HepG2 (cell line): ENCODE data around the gene UCHL3. TPM values are rescaled to one million over a fixed set of nuclear protein-coding genes. Genes with fewer than 3 reads are reported as not detected.

Source experiments
- CERS6 ChIP-seq: sonication (generic); formaldehyde crosslinking; IDR thresholded peaks from 2 replicates; pipeline ENCODE4 v1.5.0; 2020; ENCODE audit warnings: missing genetic modification reagents
- FOSL1 ChIP-seq: sonication (generic); formaldehyde crosslinking; IDR thresholded peaks from 2 replicates; pipeline ENCODE4 v1.9.0; 2021; ENCODE audit warnings: missing genetic modification reagents, borderline replicate concordance
- GATAD1 ChIP-seq: IDR thresholded peaks from 2 replicates; pipeline ENCODE4 v1.6.1; 2016; ENCODE audit warnings: missing genetic modification reagents, missing compliant biosample characterization
- GRHL1 ChIP-seq: sonication (generic); formaldehyde crosslinking; conservative IDR thresholded peaks from 2 replicates; pipeline ENCODE4 v1.8.0; 2022; ENCODE audit warnings: missing genetic modification reagents
- HNRNPH1 ChIP-seq: fragments of 200-400 bp; formaldehyde crosslinking; optimal IDR thresholded peaks from 2 replicates; pipeline ENCODE3; 2017; ENCODE audit warnings: mild to moderate bottlenecking, low read depth, low read length
- JUND ChIP-seq: sonication (generic); formaldehyde crosslinking; IDR thresholded peaks from 2 replicates; pipeline ENCODE4 v1.8.0; 2022; ENCODE audit warnings: mild to moderate bottlenecking, missing genetic modification reagents
- KLF16 ChIP-seq, 2 experiments: sonication (generic) in 1 of 2; formaldehyde crosslinking in 1 of 2; IDR thresholded peaks; 2 replicates each; pipeline versions ENCODE4 v1.6.1 to v1.8.0; 2016 to 2023; ENCODE audit warnings: missing genetic modification reagents in 2 of 2, missing compliant biosample characterization in 1 of 2
- NR0B2 ChIP-seq: sonication (generic); formaldehyde crosslinking; IDR thresholded peaks from 2 replicates; pipeline ENCODE4 v1.4.0; 2020; ENCODE audit warnings: mild to moderate bottlenecking, missing genetic modification reagents
- PHF8 ChIP-seq: sonication (generic); formaldehyde crosslinking; IDR thresholded peaks from 2 replicates; pipeline ENCODE4 v1.5.0; 2020; ENCODE audit warnings: missing genetic modification reagents
- PLSCR1 ChIP-seq: sonication (generic); formaldehyde crosslinking; IDR thresholded peaks from 2 replicates; pipeline ENCODE4 v1.5.0; 2020; ENCODE audit warnings: missing genetic modification reagents, mild to moderate bottlenecking, borderline replicate concordance
- STAT5B ChIP-seq: sonication (generic); formaldehyde crosslinking; IDR thresholded peaks from 2 replicates; pipeline ENCODE4 v1.4.0; 2020; ENCODE audit warnings: missing genetic modification reagents
- ZBTB14 ChIP-seq: sonication (generic); formaldehyde crosslinking; IDR thresholded peaks from 2 replicates; pipeline ENCODE4 v1.4.0; 2020; ENCODE audit warnings: missing genetic modification reagents
- ZFP90 ChIP-seq: sonication (generic); formaldehyde crosslinking; IDR thresholded peaks from 2 replicates; pipeline ENCODE4 v1.8.0; 2022; ENCODE audit warnings: missing genetic modification reagents, mild to moderate bottlenecking, inconsistent platforms, borderline replicate concordance
- ZNF251 ChIP-seq: sonication (generic); formaldehyde crosslinking; IDR thresholded peaks from 2 replicates; pipeline ENCODE4 v1.9.0; 2021; ENCODE audit warnings: mild to moderate bottlenecking, missing genetic modification reagents
- ZNF292 ChIP-seq: sonication (generic); formaldehyde crosslinking; IDR thresholded peaks from 2 replicates; pipeline ENCODE4 v1.8.1; 2022; ENCODE audit warnings: mild to moderate bottlenecking, low read depth, missing genetic modification reagents, borderline replicate concordance
- ZNF607 ChIP-seq: sonication (generic); formaldehyde crosslinking; IDR thresholded peaks from 2 replicates; pipeline ENCODE4 v1.5.1; 2020; ENCODE audit warnings: missing genetic modification reagents, mild to moderate bottlenecking, borderline replicate concordance
- ZSCAN31 ChIP-seq: sonication (generic); formaldehyde crosslinking; IDR thresholded peaks from 2 replicates; pipeline ENCODE4 v1.5.0; 2020; ENCODE audit warnings: low read depth, mild to moderate bottlenecking, missing genetic modification reagents
- polyA plus RNA-seq, 8 experiments: library from polyadenylated mRNA; depleted of rRNA in 3 of 8; stranded (reverse) in 7 of 8; unstranded in 1 of 8; fragments of >200 nt; fragmentation: Illumina TruSeq in 4 of 8; extraction: Trizol in 4 of 8; gene quantifications; 2 replicates each; pipeline versions ENCODE4 v1.2.1 to v1.2.3, GENCODE V29; 2011 to 2016; ENCODE audit warnings: low read depth in 4 of 8, missing spikeins in 1 of 8, mixed read lengths in 1 of 8; ENCODE audit not compliant: insufficient read depth in 1 of 8
- total RNA-seq, 5 experiments: library from RNA; depleted of rRNA; stranded (reverse); fragments of >200 nt; fragmentation: Illumina TruSeq; extraction: Trizol; gene quantifications; 2 replicates each; pipeline ENCODE4 v1.2.3, GENCODE V29; 2016; ENCODE audit warnings: low read depth in 1 of 5
- TF ChIP-seq, protein P1 (sequence below): sonication (generic); formaldehyde crosslinking; IDR thresholded peaks from 2 replicates; pipeline ENCODE4 v1.8.0; 2022; ENCODE audit warnings: missing genetic modification reagents, low read depth, mild to moderate bottlenecking, borderline replicate concordance
- TF ChIP-seq, protein P2 (sequence below): sonication (generic); formaldehyde crosslinking; IDR thresholded peaks from 2 replicates; pipeline ENCODE4 v1.8.1; 2023; ENCODE audit warnings: mild to moderate bottlenecking, missing genetic modification reagents

UCHL3 gene
- total and polyA plus RNA-seq, 2 of the 13 experiments (the other 11 are each of a cell fraction or from before 2014, with no cell fraction given): 36.2 to 93.3 TPM

DNA sequence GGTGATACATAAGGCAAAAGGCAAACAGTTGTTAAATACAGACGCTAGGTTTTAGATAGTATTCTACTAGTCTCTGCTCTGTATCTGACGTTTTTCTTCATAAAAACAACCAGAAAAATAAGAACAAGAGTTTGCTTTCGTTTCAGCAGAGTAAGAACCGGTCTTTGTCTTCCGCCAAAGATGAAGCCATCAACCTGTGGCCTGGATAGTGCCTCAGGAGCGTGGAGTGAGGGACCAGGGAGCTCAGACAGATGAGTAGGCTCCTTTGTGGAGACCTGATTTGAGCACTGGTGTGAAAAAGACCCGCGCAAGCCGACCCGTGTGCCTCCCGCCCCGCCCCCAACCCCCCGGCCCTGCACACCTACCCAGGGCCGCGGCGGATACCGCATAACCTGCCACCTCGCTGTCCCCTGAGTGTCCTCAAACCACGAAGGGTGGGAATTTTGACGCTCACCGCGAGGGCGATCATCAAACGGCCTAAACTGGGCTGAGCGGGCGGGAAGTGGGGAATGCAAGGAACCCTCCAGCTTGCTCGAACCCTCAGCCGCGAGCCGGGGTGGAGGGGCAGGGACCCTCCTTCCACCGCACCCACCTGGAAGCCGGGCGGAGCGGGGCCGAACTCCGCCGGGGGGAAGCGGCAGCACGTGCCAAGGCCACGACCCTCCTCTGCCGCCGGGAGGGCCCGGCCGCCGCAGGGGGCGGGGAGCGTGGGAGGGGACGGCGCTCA lies 85.7 kb downstream of the UCHL3 start (continued):
- no peak for TF ChIP-seq CERS6 (CRISPR knock-in tag)
- TF ChIP-seq ZBTB14 (CRISPR knock-in tag): no peak
- no peak for TF ChIP-seq JUND (CRISPR knock-in tag)
- TF ChIP-seq HNRNPH1: no peak
- TF ChIP-seq FOSL1: no peak
- peak; percentile 45 for TF ChIP-seq PHF8 (CRISPR knock-in tag)
- no peak for TF ChIP-seq ZFP90
- TF ChIP-seq ZNF292 (CRISPR knock-in tag): no peak
- TF ChIP-seq, protein P1, sequence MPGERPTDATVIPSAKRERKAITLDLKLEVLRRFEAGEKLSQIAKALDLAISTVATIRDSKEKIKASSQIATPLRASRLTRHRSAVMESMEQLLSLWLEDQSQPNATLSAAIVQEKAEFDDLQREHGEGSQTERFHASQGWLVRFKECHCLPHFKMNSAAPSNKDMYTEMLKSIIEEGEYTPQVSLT: no peak; the same call in 1 of the 2 replicates
- TF ChIP-seq GRHL1 (CRISPR knock-in tag): no peak
- TF ChIP-seq PLSCR1 (CRISPR knock-in tag): no peak
- TF ChIP-seq NR0B2 (CRISPR knock-in tag): no peak
- peak; percentile 76; the same call in 1 of the 2 replicates for TF ChIP-seq ZNF607 (CRISPR knock-in tag)
- TF ChIP-seq ZSCAN31 (CRISPR knock-in tag): no peak
- TF ChIP-seq GATAD1 (CRISPR knock-in tag): no peak
- TF ChIP-seq KLF16 (CRISPR knock-in tag; IDR thresholded peaks at IDR 0.05): no peak
- TF ChIP-seq, protein P2, sequence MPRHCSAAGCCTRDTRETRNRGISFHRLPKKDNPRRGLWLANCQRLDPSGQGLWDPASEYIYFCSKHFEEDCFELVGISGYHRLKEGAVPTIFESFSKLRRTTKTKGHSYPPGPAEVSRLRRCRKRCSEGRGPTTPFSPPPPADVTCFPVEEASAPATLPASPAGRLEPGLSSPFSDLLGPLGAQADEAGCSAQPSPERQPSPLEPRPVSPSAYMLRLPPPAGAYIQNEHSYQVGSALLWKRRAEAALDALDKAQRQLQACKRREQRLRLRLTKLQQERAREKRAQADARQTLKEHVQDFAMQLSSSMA (CRISPR knock-in tag): no peak
- no peak for TF ChIP-seq ZNF251 (CRISPR knock-in tag)
- TF ChIP-seq STAT5B (CRISPR knock-in tag): no peak
